ENCODE measurements around the gene CEP76. TPM values are rescaled to one million over a fixed set of nuclear protein-coding genes. Genes with fewer than 3 reads are reported as not detected.
A peak's percentile ranks its signal among the peaks of the same experiment; 100 is the strongest.

CEP76 gene
- polyA plus RNA-seq, 1 donor = 7.0 TPM

GRCh38 chr18:12658426-12659138 is 43.9 kb downstream of the CEP76 start:
- H3K36me3 ChIP-seq (ENCODE audit: control insufficient read depth, insufficient read depth, low read length) = no peaks in the 10 kb centered on the region
- H3K9me3 ChIP-seq (ENCODE audit: control insufficient read depth, low read depth, low read length) = no peaks in the 10 kb centered on the region
- H3K4me1 ChIP-seq (ENCODE audit: control insufficient read depth, insufficient read depth, low read length) = peaks cover 6% of the 10 kb centered on the region
- DNase-seq = peak in 1 of 2 donors; percentile 3
- H3K4me3 ChIP-seq (ENCODE audit: low read length) = peak overlapping the region; percentile 43
- H3K27ac ChIP-seq (ENCODE audit: low read length) = peak overlapping the region; percentile 26
- H3K27me3 ChIP-seq (ENCODE audit: control insufficient read depth, insufficient read depth, low read length) = peaks cover 18% of the 10 kb centered on the region
- WGBS (ENCODE audit: insufficient coverage, low lambda C conversion rate) = 100% methylated on average over 1 of the region's 42 CpGs

GRCh38 chr18:12657684-12658425 is 44.7 kb downstream of the CEP76 start, which contains the start of gene SPIRE1:
Gene SPIRE1, minus strand, starts transcription at chr18:12658107. Its CDS starts 241 bp downstream, at chr18:12657866.
- Histone ChIP-seq H3K9me3 (ENCODE audit: control insufficient read depth, low read depth, low read length) (no peaks in the 10 kb centered on the region), H3K27me3 (ENCODE audit: control insufficient read depth, insufficient read depth, low read length) (peaks cover 20% of the 10 kb centered on the region), H3K36me3 (ENCODE audit: control insufficient read depth, insufficient read depth, low read length) (no peaks in the 10 kb centered on the region), H3K4me3 (ENCODE audit: low read length) (peak within 1 kb of the TSS; percentile 43), H3K4me1 (ENCODE audit: control insufficient read depth, insufficient read depth, low read length) (peaks cover 6% of the 10 kb centered on the region), H3K27ac (ENCODE audit: low read length) (peak within 1 kb of the TSS; percentile 42)
- peak; percentile 45 to 65 for DNase-seq
- WGBS (ENCODE audit: insufficient coverage, low lambda C conversion rate) = no CpG with 5 or more reads among the region's 112 CpGs

GRCh38 chr18:12656938-12657683 is 45.4 kb downstream of the CEP76 start:
- H3K27ac ChIP-seq (ENCODE audit: low read length) = peak overlapping the region; percentile 42
- DNase-seq = peak; percentile 7 to 45

DNA sequence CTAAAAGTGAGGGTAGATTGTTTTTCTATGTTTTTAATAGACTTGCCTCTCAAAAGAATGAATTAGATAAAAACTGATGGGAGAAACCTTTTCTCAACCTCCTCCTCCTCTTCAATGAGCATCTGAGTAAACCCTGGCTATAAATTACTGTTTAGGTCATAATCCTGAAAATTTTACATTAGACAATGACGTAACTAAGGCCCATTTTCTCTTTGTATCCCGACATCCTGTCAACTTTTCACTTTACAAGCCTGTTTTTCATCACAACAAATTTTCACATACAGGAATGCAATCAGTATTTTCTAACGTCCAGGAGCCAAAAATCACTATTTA is 46.0 kb downstream of the CEP76 start:
- Histone ChIP-seq H3K27me3 (ENCODE audit: control insufficient read depth, insufficient read depth, low read length) (peaks cover 20% of the 10 kb centered on the region), H3K36me3 (ENCODE audit: control insufficient read depth, insufficient read depth, low read length) (no peaks in the 10 kb centered on the region), H3K9me3 (ENCODE audit: control insufficient read depth, low read depth, low read length) (no peaks in the 10 kb centered on the region), H3K4me1 (ENCODE audit: control insufficient read depth, insufficient read depth, low read length) (peaks cover 6% of the 10 kb centered on the region), H3K27ac (ENCODE audit: low read length) (peak overlapping the region; percentile 42), H3K4me3 (ENCODE audit: low read length) (peak overlapping the region; percentile 41)
- DNase-seq = peak in 1 of 2 donors; percentile 10
- 53% methylated on average over 3 of the region's 3 CpGs for WGBS (ENCODE audit: insufficient coverage, low lambda C conversion rate)

More at GRCh38 chr18:12656938-12657683, 45.4 kb downstream of the CEP76 start:
- Histone ChIP-seq H3K27me3 (ENCODE audit: control insufficient read depth, insufficient read depth, low read length) (peaks cover 20% of the 10 kb centered on the region), H3K9me3 (ENCODE audit: control insufficient read depth, low read depth, low read length) (no peaks in the 10 kb centered on the region), H3K4me1 (ENCODE audit: control insufficient read depth, insufficient read depth, low read length) (peaks cover 6% of the 10 kb centered on the region), H3K4me3 (ENCODE audit: low read length) (peak overlapping the region; percentile 41), H3K36me3 (ENCODE audit: control insufficient read depth, insufficient read depth, low read length) (no peaks in the 10 kb centered on the region)
- no CpG with 5 or more reads among the region's 89 CpGs for WGBS (ENCODE audit: insufficient coverage, low lambda C conversion rate)

DNA sequence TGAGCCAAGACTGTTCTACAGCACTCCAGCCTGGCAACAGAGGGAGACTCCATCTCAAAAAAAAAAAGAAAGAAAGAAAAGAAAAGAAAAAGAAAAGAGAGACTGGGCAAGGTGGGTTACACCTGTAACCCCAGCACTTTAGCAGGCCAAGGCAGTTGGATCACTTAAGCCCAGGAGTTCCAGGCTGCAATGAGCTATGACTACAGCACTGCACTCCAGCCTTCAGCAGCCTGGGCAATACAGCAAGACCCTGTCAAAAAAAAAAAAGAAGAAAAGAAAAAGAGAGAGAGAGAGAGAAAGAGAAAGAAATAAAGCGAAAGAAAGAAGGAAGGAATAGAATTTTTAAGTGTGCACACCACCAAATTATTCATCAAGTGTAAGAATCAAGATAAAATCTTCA is 47.6 kb downstream of the CEP76 start:
- WGBS (ENCODE audit: insufficient coverage, low lambda C conversion rate) = 100% methylated on average over 1 of the region's 1 CpG
- peaks cover 6% of the 10 kb centered on the region for H3K4me1 ChIP-seq (ENCODE audit: control insufficient read depth, insufficient read depth, low read length)

GRCh38 chr18:12652861-12653401 is 49.6 kb downstream of the CEP76 start:
- no peak overlapping the region for H3K4me3 ChIP-seq (ENCODE audit: low read length)
- H3K27ac ChIP-seq (ENCODE audit: low read length) = no peak overlapping the region
- WGBS (ENCODE audit: insufficient coverage, low lambda C conversion rate) = 80% methylated on average over 1 of the region's 3 CpGs
- peaks cover 17% of the 10 kb centered on the region for H3K27me3 ChIP-seq (ENCODE audit: control insufficient read depth, insufficient read depth, low read length)
- DNase-seq = no peak
- peaks cover 6% of the 10 kb centered on the region for H3K4me1 ChIP-seq (ENCODE audit: control insufficient read depth, insufficient read depth, low read length)
- no peaks in the 10 kb centered on the region for H3K9me3 ChIP-seq (ENCODE audit: control insufficient read depth, low read depth, low read length)
- no peaks in the 10 kb centered on the region for H3K36me3 ChIP-seq (ENCODE audit: control insufficient read depth, insufficient read depth, low read length)

More for the DNA sequence above, 47.6 kb downstream of the CEP76 start:
- Histone ChIP-seq H3K9me3 (ENCODE audit: control insufficient read depth, low read depth, low read length) (no peaks in the 10 kb centered on the region), H3K27me3 (ENCODE audit: control insufficient read depth, insufficient read depth, low read length) (peaks cover 20% of the 10 kb centered on the region), H3K4me3 (ENCODE audit: low read length) (no peak overlapping the region), H3K36me3 (ENCODE audit: control insufficient read depth, insufficient read depth, low read length) (no peaks in the 10 kb centered on the region), H3K27ac (ENCODE audit: low read length) (no peak overlapping the region)
- DNase-seq = no peak

DNA sequence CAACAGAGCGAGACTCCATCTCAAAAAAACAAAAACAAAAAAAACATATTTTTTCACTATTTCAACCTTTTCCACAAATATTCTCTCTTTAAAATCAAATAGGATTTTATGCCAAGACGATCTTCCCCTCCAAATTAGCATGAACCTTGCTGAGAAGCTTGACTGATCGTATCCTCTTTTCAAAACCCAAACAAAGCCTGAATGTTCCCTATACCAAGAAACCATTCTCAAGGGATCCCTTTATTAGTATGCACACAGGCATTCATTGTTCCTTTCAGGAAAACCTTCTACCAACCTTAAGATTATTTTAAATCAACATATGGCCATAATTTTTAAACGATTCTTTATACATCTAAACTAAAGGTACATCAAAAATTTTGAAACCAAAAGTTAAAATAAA is 50.9 kb downstream of the CEP76 start:
- H3K27ac ChIP-seq (ENCODE audit: low read length) = no peak overlapping the region
- H3K4me3 ChIP-seq (ENCODE audit: low read length) = no peak overlapping the region
- H3K4me1 ChIP-seq (ENCODE audit: control insufficient read depth, insufficient read depth, low read length) = peaks cover 3% of the 10 kb centered on the region
- H3K27me3 ChIP-seq (ENCODE audit: control insufficient read depth, insufficient read depth, low read length) = peaks cover 11% of the 10 kb centered on the region
- no peaks in the 10 kb centered on the region for H3K36me3 ChIP-seq (ENCODE audit: control insufficient read depth, insufficient read depth, low read length)
- no peak for DNase-seq
- 64% methylated on average over 3 of the region's 4 CpGs for WGBS (ENCODE audit: insufficient coverage, low lambda C conversion rate)
- no peaks in the 10 kb centered on the region for H3K9me3 ChIP-seq (ENCODE audit: control insufficient read depth, low read depth, low read length)

- no peak for DNase-seq
- H3K4me1 ChIP-seq (ENCODE audit: control insufficient read depth, insufficient read depth, low read length) = no peaks in the 10 kb centered on the region
- 60% methylated on average over 1 of the region's 3 CpGs for WGBS (ENCODE audit: insufficient coverage, low lambda C conversion rate)
- no peaks in the 10 kb centered on the region for H3K27me3 ChIP-seq (ENCODE audit: control insufficient read depth, insufficient read depth, low read length)
- no peak overlapping the region for H3K4me3 ChIP-seq (ENCODE audit: low read length)
- no peaks in the 10 kb centered on the region for H3K36me3 ChIP-seq (ENCODE audit: control insufficient read depth, insufficient read depth, low read length)
- H3K27ac ChIP-seq (ENCODE audit: low read length) = no peak overlapping the region
- H3K9me3 ChIP-seq (ENCODE audit: control insufficient read depth, low read depth, low read length) = no peaks in the 10 kb centered on the region
These were observed 54.8 kb downstream of the CEP76 start for GRCh38 chr18:12647773-12648172.

- WGBS (ENCODE audit: insufficient coverage, low lambda C conversion rate) = 100% methylated on average over 1 of the region's 10 CpGs
- no peak for DNase-seq
These were observed 56.7 kb downstream of the CEP76 start for GRCh38 chr18:12645751-12646203.

GRCh38 chr18:12645254-12645653 is 57.3 kb downstream of the CEP76 start:
- DNase-seq = no peak
- H3K4me3 ChIP-seq (ENCODE audit: low read length) = no peak overlapping the region
- no peaks in the 10 kb centered on the region for H3K4me1 ChIP-seq (ENCODE audit: control insufficient read depth, insufficient read depth, low read length)
- H3K27ac ChIP-seq (ENCODE audit: low read length) = no peak overlapping the region
- no peaks in the 10 kb centered on the region for H3K36me3 ChIP-seq (ENCODE audit: control insufficient read depth, insufficient read depth, low read length)
- H3K9me3 ChIP-seq (ENCODE audit: control insufficient read depth, low read depth, low read length) = no peaks in the 10 kb centered on the region
- no peaks in the 10 kb centered on the region for H3K27me3 ChIP-seq (ENCODE audit: control insufficient read depth, insufficient read depth, low read length)

More at GRCh38 chr18:12645751-12646203, 56.7 kb downstream of the CEP76 start:
- Histone ChIP-seq H3K9me3 (ENCODE audit: control insufficient read depth, low read depth, low read length) (no peaks in the 10 kb centered on the region), H3K36me3 (ENCODE audit: control insufficient read depth, insufficient read depth, low read length) (no peaks in the 10 kb centered on the region), H3K4me1 (ENCODE audit: control insufficient read depth, insufficient read depth, low read length) (no peaks in the 10 kb centered on the region), H3K4me3 (ENCODE audit: low read length) (no peak overlapping the region), H3K27me3 (ENCODE audit: control insufficient read depth, insufficient read depth, low read length) (no peaks in the 10 kb centered on the region), H3K27ac (ENCODE audit: low read length) (no peak overlapping the region)

Data from large intestine (tissue), 3 donors.